ENCODE data around the gene RNF213. TPM values are rescaled to one million over a fixed set of nuclear protein-coding genes. Genes with fewer than 3 reads are reported as not detected.

Gene RNF213
- total RNA-seq, 1 experiment from 2014 or later: 15.0 TPM

DNA sequence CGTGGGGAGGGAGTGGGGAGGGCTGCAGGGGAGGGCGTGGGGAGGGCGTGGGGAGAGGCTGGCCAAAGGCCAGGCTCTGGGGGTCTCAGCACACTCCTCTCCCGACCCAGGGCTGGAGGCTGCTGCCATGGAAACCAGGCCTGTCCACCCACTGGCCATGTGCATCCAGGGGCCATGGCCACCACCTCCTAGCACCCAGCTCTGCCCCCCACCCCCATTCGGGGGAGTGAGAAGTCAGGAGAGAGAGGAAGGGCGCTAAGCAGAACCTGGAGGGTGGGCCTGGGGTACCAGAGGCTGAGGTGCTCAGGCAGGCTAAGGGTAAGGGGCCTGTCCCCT, 184.0 kb downstream of the RNF213 start:
- Histone ChIP-seq H4K20me1 (ENCODE audit: insufficient read depth, low read depth, low read length) (no peaks in the 10 kb centered on the region), H3K27me3 (ENCODE audit: low read length) (no peaks in the 10 kb centered on the region), H3K79me2 (ENCODE audit: low read length) (no peaks in the 10 kb centered on the region), H2AFZ (ENCODE audit: low read length) (no peak overlapping the region), H3K27ac (ENCODE audit: low read length) (no peak overlapping the region), H3K4me1 (ENCODE audit: low read length) (no peaks in the 10 kb centered on the region; the same call in 1 of the 2 replicates), H3K9me3 (ENCODE audit: low read length) (no peaks in the 10 kb centered on the region), H3K9ac (ENCODE audit: low read length) (no peak overlapping the region), H3K9me2 (replicated peaks; ENCODE audit: insufficient read depth, low read length) (no peaks in the 10 kb centered on the region), H3K4me3 (ENCODE audit: low read length) (no peak overlapping the region), H3K36me3 (ENCODE audit: insufficient read depth, low read length) (no peaks in the 10 kb centered on the region), H3K4me2 (ENCODE audit: low read depth, low read length, poor library complexity, severe bottlenecking) (no peak overlapping the region)
- DNase-seq: no peak

DNA sequence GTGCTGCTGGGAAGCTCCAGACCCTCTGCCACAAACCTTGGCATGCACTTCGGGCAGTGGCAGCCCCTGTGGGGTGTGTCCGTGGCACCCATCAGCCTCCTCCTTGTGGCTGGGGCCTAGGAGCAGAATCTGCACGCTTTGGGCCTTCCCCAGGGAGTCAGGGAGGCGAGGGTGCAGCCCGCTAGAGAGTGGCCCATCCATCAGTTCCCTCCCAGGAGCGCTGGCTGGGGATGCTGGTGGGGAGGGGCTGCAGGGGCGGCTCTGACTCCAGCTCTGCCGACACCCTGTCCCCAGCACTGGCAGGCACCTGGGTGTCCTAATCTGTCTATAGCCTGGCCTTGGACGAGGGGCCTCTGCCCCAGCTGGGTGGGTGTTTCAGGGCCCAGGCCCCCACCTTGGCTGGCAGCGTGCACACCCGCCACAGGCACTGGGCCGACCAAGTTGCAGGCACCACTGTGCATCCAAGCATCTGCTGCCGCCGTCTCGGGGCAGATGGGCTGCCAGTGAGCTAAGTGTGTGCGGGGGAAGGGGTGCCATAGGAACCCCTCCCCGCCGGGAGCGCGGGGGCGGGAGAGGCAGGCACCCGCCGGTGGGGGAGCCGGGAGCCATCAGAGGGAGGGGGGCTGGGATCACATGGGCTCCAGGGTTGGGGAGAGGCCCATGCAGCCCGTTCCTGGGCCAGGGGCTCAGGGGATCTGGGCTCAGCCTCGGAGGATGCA, 184.5 kb downstream of the RNF213 start:
- Histone ChIP-seq H3K4me3 (ENCODE audit: low read length) (no peak overlapping the region), H3K9me3 (ENCODE audit: low read length) (no peaks in the 10 kb centered on the region), H3K79me2 (ENCODE audit: low read length) (no peaks in the 10 kb centered on the region), H3K4me2 (ENCODE audit: low read depth, low read length, poor library complexity, severe bottlenecking) (no peak overlapping the region), H2AFZ (ENCODE audit: low read length) (no peak overlapping the region), H3K27me3 (ENCODE audit: low read length) (no peaks in the 10 kb centered on the region), H3K36me3 (ENCODE audit: insufficient read depth, low read length) (no peaks in the 10 kb centered on the region), H3K9ac (ENCODE audit: low read length) (no peak overlapping the region), H3K4me1 (ENCODE audit: low read length) (no peaks in the 10 kb centered on the region; the same call in 1 of the 2 replicates), H3K9me2 (replicated peaks; ENCODE audit: insufficient read depth, low read length) (no peaks in the 10 kb centered on the region), H4K20me1 (ENCODE audit: insufficient read depth, low read depth, low read length) (no peaks in the 10 kb centered on the region), H3K27ac (ENCODE audit: low read length) (no peak overlapping the region)
- DNase-seq: no peak

DNA sequence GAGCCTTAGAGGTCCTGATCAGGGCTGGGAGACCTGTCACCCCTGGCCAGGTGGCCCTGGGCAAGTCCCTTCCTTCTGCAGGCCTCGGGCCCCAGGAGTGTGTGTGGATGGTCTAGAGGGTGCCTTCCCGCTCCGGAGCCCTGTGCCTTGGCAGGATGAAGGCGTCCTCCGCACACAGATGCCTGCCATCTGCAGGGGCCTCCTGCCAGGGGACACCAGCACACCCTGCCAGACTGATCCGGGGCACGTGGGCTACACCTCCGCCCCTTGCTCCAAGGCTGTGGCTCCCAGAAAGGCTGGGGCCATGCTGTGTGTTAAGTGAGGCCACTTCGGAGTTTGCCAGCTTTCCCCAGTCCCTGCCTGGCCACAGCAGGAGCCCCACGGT, 185.1 kb downstream of the RNF213 start:
- no peak overlapping the region for H3K4me3 ChIP-seq (ENCODE audit: low read length)
- no peaks in the 10 kb centered on the region for H3K36me3 ChIP-seq (ENCODE audit: insufficient read depth, low read length)
- H3K9ac ChIP-seq (ENCODE audit: low read length): no peak overlapping the region
- H3K9me3 ChIP-seq (ENCODE audit: low read length): no peaks in the 10 kb centered on the region
- H4K20me1 ChIP-seq (ENCODE audit: insufficient read depth, low read depth, low read length): no peaks in the 10 kb centered on the region
- no peak overlapping the region for H3K27ac ChIP-seq (ENCODE audit: low read length)
- no peaks in the 10 kb centered on the region for H3K79me2 ChIP-seq (ENCODE audit: low read length)
- H3K27me3 ChIP-seq (ENCODE audit: low read length): no peaks in the 10 kb centered on the region
- no peak overlapping the region for H2AFZ ChIP-seq (ENCODE audit: low read length)
- no peak for DNase-seq
- H3K4me1 ChIP-seq (ENCODE audit: low read length): no peaks in the 10 kb centered on the region; the same call in 1 of the 2 replicates
- no peaks in the 10 kb centered on the region for H3K9me2 ChIP-seq (replicated peaks; ENCODE audit: insufficient read depth, low read length)
- H3K4me2 ChIP-seq (ENCODE audit: low read depth, low read length, poor library complexity, severe bottlenecking): no peak overlapping the region

DNA sequence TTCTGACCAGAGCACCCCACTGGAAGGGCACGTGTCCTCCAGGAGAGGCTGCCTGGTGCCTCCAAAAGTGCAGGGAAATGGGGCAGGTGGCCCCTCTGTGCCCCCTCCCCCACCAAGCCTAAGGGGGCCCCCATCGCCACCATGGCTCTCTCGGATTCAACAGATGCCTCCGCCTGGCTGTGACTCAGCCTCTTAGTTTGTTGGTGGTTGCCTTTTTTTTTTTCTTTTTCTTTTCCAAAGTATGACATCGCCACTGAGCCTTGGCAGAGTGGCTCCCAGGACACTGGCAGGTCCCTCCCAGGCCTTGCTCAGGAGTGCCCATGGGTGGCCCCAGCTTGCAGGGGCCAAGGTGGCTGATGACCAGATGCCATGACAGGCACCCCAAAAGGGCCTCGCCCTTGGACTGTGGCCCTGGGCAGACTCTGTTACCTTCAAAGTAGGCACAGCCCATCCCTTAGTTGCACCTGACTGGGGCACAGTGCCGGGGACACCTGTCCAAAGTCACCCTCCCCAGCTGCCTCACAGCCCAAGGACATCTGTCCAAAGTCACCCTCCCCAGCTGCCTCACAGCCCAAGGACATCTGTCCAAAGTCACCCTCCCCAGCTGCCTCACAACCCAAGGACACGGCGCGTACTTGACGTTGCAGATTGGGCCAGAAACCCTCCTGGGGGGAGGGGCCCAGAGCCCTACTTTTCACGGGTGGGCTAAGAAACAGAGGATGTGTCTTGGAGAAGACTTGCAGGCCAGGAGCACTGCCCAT, 186.2 kb downstream of the RNF213 start:
- Histone ChIP-seq H3K9ac (ENCODE audit: low read length) (no peak overlapping the region), H3K4me1 (ENCODE audit: low read length) (no peaks in the 10 kb centered on the region; the same call in 1 of the 2 replicates), H3K36me3 (ENCODE audit: insufficient read depth, low read length) (no peaks in the 10 kb centered on the region), H2AFZ (ENCODE audit: low read length) (no peak overlapping the region), H3K27me3 (ENCODE audit: low read length) (no peaks in the 10 kb centered on the region), H3K27ac (ENCODE audit: low read length) (no peak overlapping the region), H3K4me3 (ENCODE audit: low read length) (no peak overlapping the region), H3K79me2 (ENCODE audit: low read length) (no peaks in the 10 kb centered on the region), H3K4me2 (ENCODE audit: low read depth, low read length, poor library complexity, severe bottlenecking) (no peak overlapping the region), H4K20me1 (ENCODE audit: insufficient read depth, low read depth, low read length) (no peaks in the 10 kb centered on the region), H3K9me2 (replicated peaks; ENCODE audit: insufficient read depth, low read length) (no peaks in the 10 kb centered on the region), H3K9me3 (ENCODE audit: low read length) (no peaks in the 10 kb centered on the region)
- DNase-seq: no peak

DNA sequence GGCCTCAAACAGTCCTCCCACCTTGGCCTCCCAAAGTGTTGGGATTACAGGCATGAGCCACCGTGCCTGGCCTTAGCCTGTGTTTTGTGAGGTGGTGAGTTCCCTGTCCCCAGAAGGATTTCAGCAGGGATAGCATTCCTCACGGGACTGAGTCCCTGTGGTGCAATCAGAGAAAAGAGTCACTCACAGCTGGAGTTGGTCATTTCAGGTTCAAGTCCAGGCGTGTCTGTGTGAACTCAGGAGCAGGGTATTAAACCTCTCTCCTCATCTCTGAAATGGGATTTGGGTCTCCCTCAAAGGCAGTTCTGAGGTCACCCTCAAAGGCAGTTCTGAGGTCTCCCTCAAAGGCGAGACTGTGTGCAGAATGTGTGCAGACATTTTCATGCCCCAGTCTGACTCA, 187.1 kb downstream of the RNF213 start:
- Histone ChIP-seq H2AFZ (ENCODE audit: low read length) (no peak overlapping the region), H3K9me2 (replicated peaks; ENCODE audit: insufficient read depth, low read length) (no peaks in the 10 kb centered on the region), H3K4me3 (ENCODE audit: low read length) (no peak overlapping the region), H4K20me1 (ENCODE audit: insufficient read depth, low read depth, low read length) (no peaks in the 10 kb centered on the region), H3K4me1 (ENCODE audit: low read length) (no peaks in the 10 kb centered on the region; the same call in 1 of the 2 replicates), H3K9ac (ENCODE audit: low read length) (no peak overlapping the region), H3K27me3 (ENCODE audit: low read length) (no peaks in the 10 kb centered on the region), H3K36me3 (ENCODE audit: insufficient read depth, low read length) (no peaks in the 10 kb centered on the region), H3K4me2 (ENCODE audit: low read depth, low read length, poor library complexity, severe bottlenecking) (no peak overlapping the region), H3K9me3 (ENCODE audit: low read length) (no peaks in the 10 kb centered on the region), H3K79me2 (ENCODE audit: low read length) (no peaks in the 10 kb centered on the region), H3K27ac (ENCODE audit: low read length) (no peak overlapping the region)
- DNase-seq: no peak

Small RNA genes lying within 50 kb of the gene (small RNA-seq; reads per million reads assigned to genes)
- gene MIR4730: not detected

Other genes starting within 250 kb of the RNF213 start
- gene TBC1D16, start 225.0 kb upstream of the RNF213 start, total RNA-seq (2014; rRNA removed; shearing (Covaris generic); ENCODE audit: low replicate concordance): 0.22 and 1.9 TPM in 2 replicates
- gene CCDC40, start 224.2 kb upstream of the RNF213 start, total RNA-seq (2014; rRNA removed; shearing (Covaris generic); ENCODE audit: low replicate concordance): not detected in 2 replicates
- gene GAA, start 159.3 kb upstream of the RNF213 start, total RNA-seq (2014; rRNA removed; shearing (Covaris generic); ENCODE audit: low replicate concordance): 4.3 and 6.2 TPM in 2 replicates
- 90.7 and 93.8 TPM in 2 replicates for gene EIF4A3, start 113.7 kb upstream of the RNF213 start, total RNA-seq (2014; rRNA removed; shearing (Covaris generic); ENCODE audit: low replicate concordance)
- 0.07 TPM in 1 of 2 replicates, not detected in the other for gene CARD14, start 90.8 kb upstream of the RNF213 start, total RNA-seq (2014; rRNA removed; shearing (Covaris generic); ENCODE audit: low replicate concordance)
- 13.6 and 16.0 TPM in 2 replicates for gene SGSH, start 40.5 kb upstream of the RNF213 start, total RNA-seq (2014; rRNA removed; shearing (Covaris generic); ENCODE audit: low replicate concordance)
- 7.4 and 8.1 TPM in 2 replicates for gene SLC26A11, start 40.4 kb upstream of the RNF213 start, total RNA-seq (2014; rRNA removed; shearing (Covaris generic); ENCODE audit: low replicate concordance)
- gene ENDOV, start 154.3 kb downstream of the RNF213 start, total RNA-seq (2014; rRNA removed; shearing (Covaris generic); ENCODE audit: low replicate concordance): 11.4 and 22.7 TPM in 2 replicates
- not detected in 2 replicates for gene NPTX1, start 215.8 kb downstream of the RNF213 start, total RNA-seq (2014; rRNA removed; shearing (Covaris generic); ENCODE audit: low replicate concordance)